BJ (cell line): ENCODE measurements around the gene DDX42. TPM values are rescaled to one million over a fixed set of nuclear protein-coding genes. Genes with fewer than 3 reads are reported as not detected.

Experiments
- CTCF ChIA-PET: fragments of 350-600 bp; formaldehyde crosslinking; extraction: SDS; loops from one replicate; lab custom pipeline; 2021; ENCODE audit warnings: antibody characterized with exemption, inconsistent platforms; lab: Yijun Ruan, JAX
- POLR2A ChIA-PET: fragments of 300-600 bp; sonication (Branson Sonifier 250); formaldehyde crosslinking; extraction: SDS; loops from one replicate; lab custom pipeline; 2021; ENCODE audit warnings: antibody characterized with exemption; lab: Charles Lee
- DNase-seq: peaks from one replicate; pipeline ENCODE4 v3.0.0-alpha.2; 2011; ENCODE audit warnings: low read depth
- H3K27me3 ChIP-seq: 2 replicates; pipeline ENCODE4 v1.6.0; 2011; ENCODE audit warnings: low read length; ENCODE audit not compliant: control insufficient read depth, insufficient read depth
- H3K36me3 ChIP-seq: 2 replicates; pipeline ENCODE4 v1.5.1; 2011; ENCODE audit warnings: low read length; ENCODE audit not compliant: control insufficient read depth, insufficient read depth
- H3K4me3 ChIP-seq: 2 replicates; pipeline ENCODE4 v1.5.1; 2011; ENCODE audit warnings: low read depth, mild to moderate bottlenecking, control low read depth, low read length
- CTCF ChIP-seq: IDR thresholded peaks from 2 replicates; pipeline ENCODE4 v1.5.1; 2011; ENCODE audit warnings: low read depth, mild to moderate bottlenecking, control low read depth, inconsistent platforms, low read length, moderate library complexity; ENCODE audit not compliant: insufficient read depth
- polyA plus RNA-seq: library from polyadenylated mRNA; depleted of rRNA; stranded (reverse); fragments of >200 nt; gene quantifications from 2 replicates; pipeline ENCODE4 v1.2.3, GENCODE V29; 2011

The DDX42 gene
- polyA plus RNA-seq, 1 experiment = 56.3 TPM

GRCh38 chr17:63816123-63816522, 42.2 kb downstream of the DDX42 start:
- CTCF ChIA-PET = interaction anchor here (1.8 kb wide), 1 partner anchor 27 kb away, joined by 4 read pairs; no protein-coding TSS in a partner anchor
- peaks cover 45% of the 10 kb centered on the region for H3K36me3 ChIP-seq
- POLR2A ChIA-PET = no interaction called here
- TF ChIP-seq CTCF = no peak
- H3K4me3 ChIP-seq = no peak overlapping the region
- H3K27me3 ChIP-seq = no peaks in the 10 kb centered on the region
- DNase-seq = no peak

GRCh38 chr17:63816669-63817068, 42.7 kb downstream of the DDX42 start:
- peaks cover 48% of the 10 kb centered on the region for H3K36me3 ChIP-seq
- no peaks in the 10 kb centered on the region for H3K27me3 ChIP-seq
- H3K4me3 ChIP-seq = no peak overlapping the region
- CTCF ChIA-PET = interaction anchor here (1.8 kb wide), 1 partner anchor 27 kb away, joined by 4 read pairs; no protein-coding TSS in a partner anchor
- POLR2A ChIA-PET = no interaction called here
- no peak for DNase-seq
- no peak for TF ChIP-seq CTCF

GRCh38 chr17:63817736-63818385, 43.9 kb downstream of the DDX42 start:
- TF ChIP-seq CTCF = no peak
- ChIA-PET POLR2A (no interaction called here), CTCF (interaction anchor here (0.6 to 0.8 kb wide), 2 partner anchors 14 to 17 kb away, joined by 3 read pairs; no protein-coding TSS in a partner anchor)
- Histone ChIP-seq H3K27me3 (no peaks in the 10 kb centered on the region), H3K4me3 (no peak overlapping the region), H3K36me3 (peaks cover 51% of the 10 kb centered on the region)
- DNase-seq = no peak

- ChIA-PET POLR2A (no interaction called here), CTCF (no interaction called here)
- H3K36me3 ChIP-seq = peaks cover 54% of the 10 kb centered on the region
- H3K4me3 ChIP-seq = no peak overlapping the region
- H3K27me3 ChIP-seq = no peaks in the 10 kb centered on the region
- TF ChIP-seq CTCF = no peak
- DNase-seq = no peak
These were observed 45.2 kb downstream of the DDX42 start for GRCh38 chr17:63819131-63819530.

- H3K27me3 ChIP-seq = no peaks in the 10 kb centered on the region
- POLR2A ChIA-PET = no interaction called here
- CTCF ChIA-PET = interaction anchor here (1.6 kb wide), 1 partner anchor 30 kb away, joined by 7 read pairs; no protein-coding TSS in a partner anchor
- TF ChIP-seq CTCF = no peak
- no peak for DNase-seq
- H3K36me3 ChIP-seq = peaks cover 58% of the 10 kb centered on the region
- H3K4me3 ChIP-seq = no peak overlapping the region
These were observed 45.9 kb downstream of the DDX42 start for GRCh38 chr17:63819585-63820537.
